ENCODE data around the gene TBC1D3B.
"Not testable (repeated sequence)": the region's sequence is repeated elsewhere in the genome, so short reads cannot be mapped to it uniquely, and the experiment has no call there.

TBC1D3B gene

DNA sequence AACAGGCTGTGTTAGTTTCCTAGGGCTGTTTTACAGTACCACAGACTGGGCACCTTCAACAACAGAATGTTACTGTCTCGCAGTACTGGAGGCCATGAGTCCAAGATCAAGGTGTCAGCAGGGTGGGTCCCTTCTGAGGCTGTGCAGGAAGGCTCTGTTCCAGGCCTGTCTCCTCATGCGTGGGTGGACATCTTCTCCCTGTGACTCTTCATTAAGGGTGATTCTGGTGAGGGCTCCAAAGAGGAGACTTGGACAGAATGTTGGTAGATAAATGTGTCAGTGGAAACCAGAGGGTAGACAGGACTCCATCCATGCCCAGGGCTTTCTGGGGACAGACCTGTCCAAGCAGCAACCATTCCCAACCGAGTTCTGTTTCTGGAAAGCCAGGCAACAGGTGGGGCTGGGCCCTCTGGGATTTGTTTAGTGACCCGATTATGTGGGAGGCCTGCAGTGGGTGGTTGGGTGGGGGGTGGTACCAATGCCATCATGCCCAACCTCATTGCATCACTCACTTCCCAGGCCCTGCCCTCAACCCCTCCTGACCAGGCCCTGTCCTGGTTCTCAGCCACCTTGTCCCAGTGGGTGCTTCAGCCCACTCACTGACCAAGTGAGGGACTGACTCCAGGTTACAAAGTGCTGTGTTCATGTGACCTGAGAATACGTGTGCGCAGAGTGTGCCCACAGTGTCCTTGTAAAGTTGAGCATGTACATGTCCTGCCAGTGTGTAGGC is 5.2 kb upstream of the TBC1D3B start:
- DNase-seq (ENCODE audit: low read depth) = not testable (repeated sequence)

DNA sequence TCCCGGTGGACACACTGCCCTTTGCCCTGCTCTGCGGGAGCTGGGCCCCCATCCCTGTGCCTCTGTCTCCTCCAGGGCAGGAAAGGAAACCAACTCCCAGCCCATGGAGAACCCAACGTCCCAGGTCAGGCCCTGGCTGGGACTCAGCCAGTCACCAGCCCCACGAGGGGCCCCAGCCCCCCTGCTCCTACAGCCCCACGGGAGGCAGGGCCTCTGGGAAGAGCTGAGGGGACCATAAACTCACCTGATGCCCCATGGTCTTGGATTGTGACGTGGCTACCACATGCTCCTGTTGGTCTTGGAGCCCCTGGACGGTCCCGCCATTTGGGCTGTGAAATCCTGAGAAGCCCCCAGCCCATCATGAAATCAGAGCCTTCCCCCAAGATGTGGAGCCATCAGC is 7.6 kb downstream of the TBC1D3B start:
- not testable (repeated sequence) for DNase-seq (ENCODE audit: low read depth)

DNA sequence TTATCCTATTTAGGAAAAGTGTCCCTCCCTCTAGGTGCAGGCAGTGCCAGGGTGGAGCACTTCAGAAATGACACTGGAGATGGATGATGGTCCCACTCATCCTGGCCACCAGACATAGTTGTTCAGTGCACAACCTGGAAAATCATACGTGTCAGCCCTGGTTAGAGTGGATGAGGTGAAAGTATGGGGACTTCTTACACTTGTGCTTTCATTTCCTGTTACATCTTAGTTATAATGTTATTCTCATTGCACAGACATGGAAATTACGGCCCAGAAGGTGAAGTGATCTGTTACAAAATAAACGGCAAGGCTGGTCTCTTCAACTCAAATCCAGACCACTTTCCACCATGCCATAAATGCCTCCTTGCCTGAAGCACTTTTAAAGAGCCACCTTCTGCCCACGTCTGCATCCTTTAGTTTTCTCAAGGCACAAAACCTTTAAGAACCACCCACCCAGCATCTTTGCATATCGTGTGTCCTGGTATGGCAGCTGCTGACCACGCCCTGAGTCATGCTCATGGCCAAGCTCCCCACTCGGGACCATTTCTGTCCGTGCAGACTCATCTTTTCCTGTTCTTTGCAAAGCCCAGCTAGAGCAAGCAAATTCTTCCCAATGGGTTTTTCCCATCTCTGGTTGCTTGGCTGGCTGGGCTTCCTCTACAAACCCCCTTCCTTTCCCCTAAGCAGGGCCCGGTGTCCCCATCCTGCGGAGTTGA is 22.4 kb downstream of the TBC1D3B start:
- DNase-seq (ENCODE audit: low read depth) = no peak

DNA sequence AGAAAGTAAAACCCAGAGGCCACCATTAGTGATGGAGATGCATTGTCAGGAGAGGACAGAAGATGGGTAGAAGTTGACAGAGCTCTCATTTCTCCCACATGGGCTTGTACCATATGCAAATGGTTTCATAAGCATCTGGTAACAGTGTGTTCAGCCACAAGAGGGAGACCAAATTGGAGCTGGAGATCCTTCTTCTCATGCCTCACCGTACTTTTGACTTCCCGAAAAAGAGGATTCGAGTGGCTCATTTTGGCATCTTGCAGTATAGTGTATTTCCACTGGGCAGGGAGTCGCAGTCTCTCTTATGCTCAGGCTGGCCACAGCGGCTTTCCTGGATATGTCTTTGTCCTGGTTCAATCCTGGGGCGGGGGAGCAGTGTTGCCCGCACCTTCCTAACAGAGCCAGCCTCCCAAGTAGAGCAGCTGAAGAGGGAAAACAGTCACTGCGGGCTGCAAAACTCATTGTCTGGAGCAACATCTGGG is 23.8 kb downstream of the TBC1D3B start:
- no peak for DNase-seq (ENCODE audit: low read depth)

DNA sequence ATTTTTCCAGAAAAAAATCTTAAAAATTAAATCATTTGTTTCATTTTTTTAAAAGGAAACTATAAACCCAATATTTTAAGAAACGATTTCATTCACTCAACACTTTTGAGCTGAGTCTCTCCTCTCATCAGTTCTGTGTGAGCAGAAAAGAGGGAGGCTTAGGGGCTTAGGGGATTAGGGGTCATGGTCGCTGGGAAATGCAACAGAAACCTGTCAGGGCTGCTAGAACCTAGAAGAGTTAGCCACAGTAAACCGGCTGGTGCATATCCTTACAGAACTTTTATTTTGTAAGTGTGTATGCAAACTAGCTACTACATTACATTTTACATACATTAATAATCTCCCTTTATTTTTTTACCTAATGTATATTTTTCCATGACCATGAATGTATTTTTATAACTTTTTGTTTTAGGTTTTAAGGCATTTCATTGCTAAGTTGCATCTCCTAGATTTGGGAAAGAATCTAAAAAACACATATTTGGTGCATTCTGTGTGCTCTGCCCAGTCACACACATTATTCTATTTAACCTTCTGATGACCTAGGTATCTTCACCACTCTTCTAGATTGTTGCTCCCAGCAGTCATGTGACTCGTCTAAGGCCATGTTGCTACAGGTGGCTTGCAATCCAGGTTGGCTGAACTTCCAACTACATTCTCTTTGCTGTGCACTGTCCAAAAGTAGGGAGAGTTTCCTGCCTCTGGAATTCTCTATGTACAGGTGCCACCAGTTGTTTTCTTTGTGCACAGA is 24.4 kb downstream of the TBC1D3B start:
- no peak for DNase-seq (ENCODE audit: low read depth)

DNA sequence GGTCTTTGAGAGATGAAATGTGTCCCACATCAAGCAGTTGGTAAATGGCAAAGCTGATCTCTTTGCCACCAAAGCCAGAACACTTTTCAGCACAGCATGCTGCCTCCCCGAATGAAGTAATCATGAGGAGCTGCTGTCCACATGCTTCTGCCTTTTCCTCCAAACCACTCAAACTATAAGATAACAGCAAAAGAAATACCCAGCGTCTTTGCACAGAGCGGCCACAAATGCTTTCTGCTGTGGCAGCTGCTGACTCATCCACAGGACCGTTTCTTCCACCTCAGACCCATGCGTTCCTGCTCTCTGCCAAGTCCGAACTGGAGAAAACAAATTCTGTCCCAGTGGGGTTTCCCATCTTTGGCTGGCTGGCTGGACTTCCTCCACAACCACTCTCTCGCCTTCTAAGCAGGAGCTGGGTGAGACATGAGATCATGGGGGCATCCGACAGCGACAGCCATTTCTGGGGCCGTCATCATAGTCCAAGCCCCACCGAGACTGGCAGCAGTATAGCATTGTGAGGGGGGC is 27.1 kb downstream of the TBC1D3B start:
- DNase-seq (ENCODE audit: low read depth) = no peak

DNA sequence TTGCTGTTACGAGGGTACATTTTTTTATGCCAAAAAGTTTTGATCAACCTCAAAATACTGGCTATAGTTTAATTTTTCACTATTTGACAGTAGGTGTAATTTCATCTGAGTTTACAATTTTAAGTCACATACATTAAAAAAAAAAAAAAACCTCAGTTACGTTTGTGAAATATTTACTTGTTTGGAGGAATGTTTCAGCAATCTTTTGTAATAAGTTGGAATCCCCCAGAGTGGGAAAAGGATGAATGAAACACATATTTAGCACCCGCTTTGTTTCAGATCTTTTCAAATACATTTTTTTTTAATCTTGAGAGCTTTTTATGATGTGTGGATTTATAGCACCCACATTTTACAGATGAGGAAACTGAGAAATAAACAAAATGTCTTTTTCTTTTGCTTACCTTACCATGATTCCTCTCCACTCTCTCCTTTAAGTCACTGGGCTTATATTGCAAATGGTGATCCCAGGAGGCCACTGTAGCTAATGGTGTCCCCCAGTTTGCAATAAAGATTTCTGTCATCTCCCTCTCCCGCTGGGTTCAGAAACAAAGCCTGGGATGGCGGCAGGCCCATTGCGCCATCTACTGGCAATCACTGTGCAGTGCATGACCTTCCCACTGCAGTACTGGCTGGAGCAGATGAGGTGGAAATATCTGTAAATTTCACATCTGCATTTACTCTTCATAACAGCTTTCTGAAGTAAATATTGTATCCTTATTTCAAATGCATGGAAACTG is 27.7 kb downstream of the TBC1D3B start:
- peak; percentile 52 for DNase-seq (ENCODE audit: low read depth)

DNA sequence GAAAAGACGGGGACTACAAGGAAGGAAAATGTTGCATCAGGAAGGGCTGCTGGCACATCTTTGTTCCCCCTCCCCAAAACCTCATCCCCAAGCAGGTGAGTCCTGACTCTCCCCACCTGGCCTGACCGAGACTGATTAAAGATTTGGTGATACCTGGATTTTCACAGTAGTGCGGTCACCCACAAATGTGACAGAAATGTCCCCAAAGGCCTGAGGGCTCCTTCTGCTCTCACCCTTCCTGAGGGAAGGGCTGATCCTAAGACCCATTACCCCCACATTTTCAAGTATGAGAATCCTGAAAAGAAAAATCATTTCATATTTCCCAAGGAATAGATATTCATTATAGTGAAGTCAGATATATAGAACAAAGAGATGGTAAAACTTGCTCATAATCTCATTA is 28.8 kb downstream of the TBC1D3B start:
- no peak for DNase-seq (ENCODE audit: low read depth)

DNA sequence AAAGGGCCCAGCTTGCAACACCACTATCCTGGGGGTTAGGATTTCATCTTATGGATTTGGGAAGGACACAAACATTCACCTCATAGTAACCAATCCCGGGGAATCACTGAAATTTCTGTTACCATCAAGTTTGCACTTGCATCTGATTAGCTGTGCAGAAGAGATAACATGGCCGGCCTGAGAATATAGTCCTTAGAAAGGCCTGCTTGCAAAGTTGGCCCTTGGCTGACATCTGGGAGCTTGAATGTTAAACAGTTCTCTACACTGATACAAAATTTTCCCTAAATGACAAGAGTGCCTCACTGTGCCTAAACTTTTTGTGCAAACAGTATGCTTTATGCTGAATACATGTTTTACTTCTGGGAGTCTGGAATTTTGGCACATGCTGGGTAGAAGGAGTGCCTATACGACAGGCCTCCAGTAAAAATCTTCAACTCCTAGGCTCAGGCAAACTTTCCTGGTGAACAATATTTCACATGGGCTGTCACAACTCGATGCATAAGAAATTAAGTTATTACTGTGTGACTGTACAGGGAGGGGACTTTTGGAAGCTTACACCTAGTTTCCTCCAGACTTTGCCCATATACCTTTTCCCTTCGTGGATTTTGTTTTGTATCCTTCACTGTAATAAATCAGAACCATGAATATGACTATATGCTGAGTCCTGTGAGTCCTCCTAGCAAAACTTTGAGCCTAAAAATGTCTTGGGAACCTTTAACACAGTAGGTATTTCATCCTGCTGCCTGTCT is 31.3 kb downstream of the TBC1D3B start:
- DNase-seq (ENCODE audit: low read depth) = no peak

DNA sequence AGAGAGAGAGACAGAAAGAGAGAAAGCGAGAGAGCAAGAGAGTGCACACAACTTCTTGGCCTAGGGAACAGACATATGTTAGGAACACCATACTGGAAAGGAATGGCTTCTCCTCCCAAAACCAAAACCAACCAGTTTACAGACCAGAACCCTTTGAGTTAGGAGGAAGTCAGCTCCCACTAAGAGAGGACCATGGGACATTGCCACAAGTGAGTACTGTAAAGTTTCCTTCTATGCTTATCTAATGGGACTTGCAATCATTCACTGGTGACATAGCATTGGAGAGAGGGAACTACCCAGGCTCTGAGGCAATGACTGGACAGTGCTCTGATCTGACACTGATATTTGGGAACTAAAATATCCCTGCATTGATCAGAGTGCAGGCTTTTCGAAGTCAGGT is 32.4 kb downstream of the TBC1D3B start:
- DNase-seq (ENCODE audit: low read depth) = no peak

DNA sequence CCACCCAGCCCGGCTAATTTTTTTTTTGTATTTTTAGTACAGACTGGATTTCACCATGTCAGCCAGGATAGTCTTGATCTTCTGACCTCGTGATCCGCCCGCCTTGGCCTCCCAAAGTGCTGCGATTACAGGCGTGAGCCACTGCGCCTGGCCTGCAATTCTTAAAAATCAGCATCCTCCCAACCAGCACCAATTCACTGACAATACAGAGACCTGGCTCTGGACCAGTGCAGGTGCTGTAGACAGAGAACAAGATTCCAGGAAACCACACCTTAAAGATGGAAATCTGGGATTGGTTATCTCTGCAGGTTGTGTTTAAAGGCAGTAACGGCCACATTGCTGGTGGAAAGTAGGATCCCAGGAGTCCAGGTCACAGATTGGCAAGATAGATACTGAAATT is 33.6 kb downstream of the TBC1D3B start:
- DNase-seq (ENCODE audit: low read depth) = no peak

DNA sequence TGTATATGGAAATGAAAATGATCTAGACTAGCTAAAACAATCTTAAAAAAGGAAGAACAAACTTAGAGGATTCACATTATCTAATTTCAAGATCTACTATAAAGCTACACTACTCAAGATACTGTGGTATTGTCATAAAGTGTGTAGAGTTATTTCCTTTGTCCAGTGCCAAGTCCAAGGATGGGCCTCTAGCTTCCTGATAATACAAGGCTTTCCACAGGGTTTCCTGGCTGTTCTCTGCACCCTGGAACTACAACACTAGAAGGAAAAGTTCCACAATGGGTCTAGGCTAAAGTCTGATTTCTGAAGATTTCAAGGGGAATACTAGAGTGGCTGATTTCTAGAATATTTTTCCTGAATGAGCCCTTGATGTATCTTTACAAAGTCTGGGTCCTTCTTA is 34.2 kb downstream of the TBC1D3B start:
- DNase-seq (ENCODE audit: low read depth) = no peak

DNA sequence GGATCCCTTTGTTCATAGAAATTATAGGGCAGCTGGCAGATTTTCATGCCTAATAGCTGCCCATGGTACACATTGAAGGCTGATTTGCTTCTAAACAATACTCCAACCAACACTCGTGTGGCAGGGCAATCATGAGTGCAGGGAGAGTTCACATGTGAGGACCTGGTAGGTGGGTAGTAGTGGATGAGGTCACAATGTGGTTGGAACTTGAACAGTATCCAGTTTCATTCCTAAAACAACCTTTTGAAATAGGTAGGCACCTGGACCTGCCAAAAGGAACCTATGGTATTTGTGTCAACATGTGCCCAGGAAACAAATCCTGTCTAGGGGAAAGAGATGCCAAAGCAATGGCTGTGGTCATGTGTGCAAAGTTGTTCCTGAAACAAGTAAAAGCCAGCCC is 40.0 kb downstream of the TBC1D3B start:
- DNase-seq (ENCODE audit: low read depth) = no peak

DNA sequence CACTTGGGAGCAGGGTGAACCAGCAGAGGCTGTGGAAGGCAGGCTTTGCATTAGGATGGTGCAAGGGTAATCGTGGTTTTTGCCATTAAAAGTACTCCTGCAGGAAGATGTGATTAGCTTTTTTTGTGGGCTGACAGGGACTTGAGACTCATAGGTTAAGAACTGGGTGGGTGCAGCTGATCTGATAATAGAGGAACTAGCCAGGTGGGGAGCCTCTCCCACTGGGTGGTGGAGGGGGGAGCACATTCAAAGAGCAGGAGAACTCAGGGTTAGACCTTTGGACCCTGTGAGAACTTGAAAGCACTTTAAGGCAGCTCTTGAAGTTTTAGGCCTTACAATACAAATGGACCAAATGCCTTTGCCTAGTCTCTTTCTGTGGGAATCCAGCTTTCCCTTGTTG is 40.4 kb downstream of the TBC1D3B start:
- DNase-seq (ENCODE audit: low read depth) = no peak

DNA sequence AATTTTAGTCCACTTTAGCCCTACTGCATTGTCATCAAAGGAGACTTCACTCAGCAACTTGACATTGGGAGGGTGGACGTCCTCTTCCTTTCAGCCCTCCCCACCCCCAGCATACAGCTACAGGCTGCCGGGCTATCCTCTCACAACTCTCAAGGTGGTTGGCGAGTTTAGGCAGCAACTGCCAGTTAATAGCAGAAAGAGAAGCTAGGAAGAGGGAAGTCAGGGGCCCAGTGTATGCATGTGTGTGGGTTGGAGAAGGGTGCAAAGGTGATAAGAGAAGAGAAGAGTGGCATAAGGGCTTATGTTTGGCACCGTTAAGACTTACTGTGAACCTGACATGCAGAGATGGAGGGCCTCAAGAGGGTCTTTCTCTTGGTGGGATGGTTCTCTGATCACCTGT is 41.0 kb downstream of the TBC1D3B start:
- no peak for DNase-seq (ENCODE audit: low read depth)

DNA sequence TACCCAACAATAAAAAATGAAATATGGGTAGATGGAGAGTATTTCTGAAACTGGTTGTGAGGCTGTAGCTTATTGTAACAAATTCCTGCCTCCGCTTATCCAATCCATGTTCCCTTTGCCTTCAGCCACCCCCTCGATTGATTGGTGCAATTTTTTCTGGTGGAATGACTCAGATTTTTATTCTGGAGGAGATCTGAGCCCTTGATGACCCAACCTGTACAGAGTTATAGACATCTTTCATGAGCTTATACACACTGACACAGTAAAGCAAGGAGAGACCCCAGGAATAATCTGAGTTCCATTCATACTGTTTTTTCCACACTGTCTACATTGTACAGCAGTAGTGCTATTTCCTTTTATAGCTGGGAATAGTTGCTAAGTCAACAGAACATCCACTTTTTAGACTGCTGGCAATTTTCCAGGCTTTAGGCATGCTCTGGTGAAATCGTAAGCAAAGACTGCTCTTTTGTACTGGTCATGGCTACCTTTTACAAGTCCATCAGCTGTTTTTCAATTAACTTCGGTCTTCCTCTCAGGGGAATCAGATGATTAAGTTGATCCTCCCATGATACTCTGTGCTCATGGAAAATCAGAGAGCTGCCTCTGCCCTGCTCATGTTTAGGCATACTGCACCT is 42.7 kb downstream of the TBC1D3B start:
- no peak for DNase-seq (ENCODE audit: low read depth)

DNA sequence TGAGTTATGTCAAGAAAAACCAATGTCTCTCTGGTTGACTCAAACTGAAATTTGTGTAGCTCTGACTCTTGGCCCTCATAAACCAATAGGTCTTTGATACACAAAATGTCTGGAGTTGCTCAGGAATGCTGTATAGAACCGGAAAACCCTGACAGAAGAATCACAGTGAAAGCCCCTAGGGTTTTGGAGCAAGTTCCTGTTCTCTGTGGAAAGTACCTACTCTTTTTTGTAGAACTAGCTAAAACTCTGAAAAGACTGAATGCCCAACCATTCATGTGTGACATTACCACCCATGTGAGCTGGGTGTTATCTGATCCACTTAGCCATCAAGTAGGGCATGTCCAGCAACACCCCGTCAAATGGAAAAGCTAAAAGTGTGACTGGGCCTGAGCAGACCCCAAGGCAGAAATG is 44.0 kb downstream of the TBC1D3B start:
- no peak for DNase-seq (ENCODE audit: low read depth)

DNA sequence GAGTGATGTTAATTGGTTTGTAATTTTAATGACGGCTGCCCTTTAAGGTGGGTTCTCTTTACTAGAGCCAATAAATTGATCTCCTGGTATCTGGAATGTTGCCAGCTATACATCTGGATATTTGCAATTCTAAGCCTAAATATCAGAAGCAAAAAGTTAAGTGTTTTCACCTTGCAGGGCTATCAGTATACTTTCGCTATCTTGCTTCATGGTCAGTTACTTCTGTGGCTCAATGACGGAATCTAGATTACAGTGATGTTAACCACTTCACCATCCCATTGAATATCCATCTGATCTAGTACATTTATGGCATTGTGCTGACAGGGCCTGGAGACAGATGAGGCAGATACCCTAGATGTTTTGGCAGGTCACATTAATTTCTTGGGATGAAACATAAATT is 44.5 kb downstream of the TBC1D3B start:
- no peak for DNase-seq (ENCODE audit: low read depth)

DNA sequence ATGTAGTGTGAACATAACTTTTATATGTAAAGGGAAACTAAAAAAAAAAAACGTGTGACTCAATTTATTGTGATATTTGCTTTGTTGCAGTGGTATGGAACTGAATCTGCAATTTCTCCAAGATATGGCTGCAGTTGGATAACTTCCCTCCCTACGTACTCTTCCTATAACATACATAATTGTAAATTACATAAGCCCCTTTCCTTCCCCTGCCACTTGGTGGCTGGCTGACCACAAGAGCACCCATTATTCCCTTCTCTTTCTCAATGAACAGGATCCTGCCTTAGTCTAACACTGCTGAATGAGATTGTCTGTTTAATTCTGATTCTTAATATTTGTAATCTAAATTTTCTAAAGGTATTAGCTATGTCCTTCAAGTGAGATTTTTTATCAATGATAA is 45.0 kb downstream of the TBC1D3B start:
- DNase-seq (ENCODE audit: low read depth) = no peak

DNA sequence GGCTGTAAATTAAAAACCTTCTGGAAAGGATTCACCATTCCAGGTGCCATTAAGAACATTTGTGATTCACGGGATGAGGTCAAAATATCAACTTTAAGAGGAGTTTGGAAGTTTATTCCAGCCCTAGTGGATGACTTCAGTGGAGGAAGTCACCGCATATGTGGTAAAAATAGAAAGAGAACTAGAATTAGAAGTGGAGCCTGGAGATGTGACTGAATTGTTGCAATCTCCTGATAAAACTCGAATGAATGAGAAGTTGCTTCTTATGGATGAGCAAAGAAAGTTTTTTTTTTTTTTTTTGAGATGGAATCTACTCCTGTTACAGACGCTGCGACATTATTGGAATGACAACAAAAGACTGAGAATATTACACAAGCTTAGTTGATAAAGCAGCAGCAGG is 46.1 kb downstream of the TBC1D3B start:
- no peak for DNase-seq (ENCODE audit: low read depth)

DNA sequence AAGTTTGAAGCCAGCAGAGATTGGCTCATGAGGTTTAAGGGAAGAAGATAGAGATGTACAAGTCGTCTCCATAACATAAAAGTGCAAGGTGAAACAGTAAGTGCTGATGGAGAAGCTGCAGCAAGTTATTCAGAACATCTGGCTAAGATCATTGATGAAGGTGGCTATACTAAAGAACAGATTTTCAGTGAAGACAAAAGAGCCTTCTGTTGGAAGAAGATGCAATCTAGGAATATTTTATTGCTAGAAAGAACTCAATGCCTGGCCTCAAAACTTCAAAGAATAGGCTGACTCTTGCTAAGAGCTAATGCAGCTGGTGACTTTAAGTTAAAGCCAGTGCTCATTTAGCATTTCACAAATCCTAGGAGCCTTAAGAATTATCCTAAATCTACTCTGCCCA is 46.8 kb downstream of the TBC1D3B start:
- no peak for DNase-seq (ENCODE audit: low read depth)

Measured in activated gamma-delta T cell treated with anti-CD3 and anti-CD28 coated beads, Interleukin-2, amount 50 U/mL, for 16 hours (primary cell).